ENCODE data around the gene MUCL3. TPM values are rescaled to one million over a fixed set of nuclear protein-coding genes. Genes with fewer than 3 reads are reported as not detected.

Gene MUCL3
- total and polyA plus RNA-seq, 2 of the 8 experiments (the other 6 are each of a cell fraction or from before 2014, with no cell fraction given): 0.15 to 0.37 TPM

DNA sequence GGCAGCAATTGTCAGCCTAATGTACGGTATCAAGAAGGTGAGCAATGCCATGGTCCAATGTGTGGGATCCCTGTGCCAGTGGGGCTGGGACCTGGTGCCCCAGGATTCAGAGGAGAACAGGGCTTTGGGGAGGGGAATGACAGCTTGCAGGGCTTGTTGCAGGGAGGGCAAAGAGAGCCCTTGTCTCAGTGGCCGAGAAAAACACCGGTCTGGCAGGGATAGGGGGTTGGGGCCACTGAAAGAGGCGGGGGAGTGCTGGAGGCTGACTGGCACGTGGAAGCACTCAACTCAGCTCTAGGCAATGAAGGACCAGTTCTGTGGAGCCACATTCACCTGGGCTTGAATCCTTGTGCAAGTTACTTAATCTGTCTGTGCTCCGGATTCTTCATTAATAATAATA, 3.5 kb upstream of the MUCL3 start (continued):
- TF ChIP-seq, protein P1, sequence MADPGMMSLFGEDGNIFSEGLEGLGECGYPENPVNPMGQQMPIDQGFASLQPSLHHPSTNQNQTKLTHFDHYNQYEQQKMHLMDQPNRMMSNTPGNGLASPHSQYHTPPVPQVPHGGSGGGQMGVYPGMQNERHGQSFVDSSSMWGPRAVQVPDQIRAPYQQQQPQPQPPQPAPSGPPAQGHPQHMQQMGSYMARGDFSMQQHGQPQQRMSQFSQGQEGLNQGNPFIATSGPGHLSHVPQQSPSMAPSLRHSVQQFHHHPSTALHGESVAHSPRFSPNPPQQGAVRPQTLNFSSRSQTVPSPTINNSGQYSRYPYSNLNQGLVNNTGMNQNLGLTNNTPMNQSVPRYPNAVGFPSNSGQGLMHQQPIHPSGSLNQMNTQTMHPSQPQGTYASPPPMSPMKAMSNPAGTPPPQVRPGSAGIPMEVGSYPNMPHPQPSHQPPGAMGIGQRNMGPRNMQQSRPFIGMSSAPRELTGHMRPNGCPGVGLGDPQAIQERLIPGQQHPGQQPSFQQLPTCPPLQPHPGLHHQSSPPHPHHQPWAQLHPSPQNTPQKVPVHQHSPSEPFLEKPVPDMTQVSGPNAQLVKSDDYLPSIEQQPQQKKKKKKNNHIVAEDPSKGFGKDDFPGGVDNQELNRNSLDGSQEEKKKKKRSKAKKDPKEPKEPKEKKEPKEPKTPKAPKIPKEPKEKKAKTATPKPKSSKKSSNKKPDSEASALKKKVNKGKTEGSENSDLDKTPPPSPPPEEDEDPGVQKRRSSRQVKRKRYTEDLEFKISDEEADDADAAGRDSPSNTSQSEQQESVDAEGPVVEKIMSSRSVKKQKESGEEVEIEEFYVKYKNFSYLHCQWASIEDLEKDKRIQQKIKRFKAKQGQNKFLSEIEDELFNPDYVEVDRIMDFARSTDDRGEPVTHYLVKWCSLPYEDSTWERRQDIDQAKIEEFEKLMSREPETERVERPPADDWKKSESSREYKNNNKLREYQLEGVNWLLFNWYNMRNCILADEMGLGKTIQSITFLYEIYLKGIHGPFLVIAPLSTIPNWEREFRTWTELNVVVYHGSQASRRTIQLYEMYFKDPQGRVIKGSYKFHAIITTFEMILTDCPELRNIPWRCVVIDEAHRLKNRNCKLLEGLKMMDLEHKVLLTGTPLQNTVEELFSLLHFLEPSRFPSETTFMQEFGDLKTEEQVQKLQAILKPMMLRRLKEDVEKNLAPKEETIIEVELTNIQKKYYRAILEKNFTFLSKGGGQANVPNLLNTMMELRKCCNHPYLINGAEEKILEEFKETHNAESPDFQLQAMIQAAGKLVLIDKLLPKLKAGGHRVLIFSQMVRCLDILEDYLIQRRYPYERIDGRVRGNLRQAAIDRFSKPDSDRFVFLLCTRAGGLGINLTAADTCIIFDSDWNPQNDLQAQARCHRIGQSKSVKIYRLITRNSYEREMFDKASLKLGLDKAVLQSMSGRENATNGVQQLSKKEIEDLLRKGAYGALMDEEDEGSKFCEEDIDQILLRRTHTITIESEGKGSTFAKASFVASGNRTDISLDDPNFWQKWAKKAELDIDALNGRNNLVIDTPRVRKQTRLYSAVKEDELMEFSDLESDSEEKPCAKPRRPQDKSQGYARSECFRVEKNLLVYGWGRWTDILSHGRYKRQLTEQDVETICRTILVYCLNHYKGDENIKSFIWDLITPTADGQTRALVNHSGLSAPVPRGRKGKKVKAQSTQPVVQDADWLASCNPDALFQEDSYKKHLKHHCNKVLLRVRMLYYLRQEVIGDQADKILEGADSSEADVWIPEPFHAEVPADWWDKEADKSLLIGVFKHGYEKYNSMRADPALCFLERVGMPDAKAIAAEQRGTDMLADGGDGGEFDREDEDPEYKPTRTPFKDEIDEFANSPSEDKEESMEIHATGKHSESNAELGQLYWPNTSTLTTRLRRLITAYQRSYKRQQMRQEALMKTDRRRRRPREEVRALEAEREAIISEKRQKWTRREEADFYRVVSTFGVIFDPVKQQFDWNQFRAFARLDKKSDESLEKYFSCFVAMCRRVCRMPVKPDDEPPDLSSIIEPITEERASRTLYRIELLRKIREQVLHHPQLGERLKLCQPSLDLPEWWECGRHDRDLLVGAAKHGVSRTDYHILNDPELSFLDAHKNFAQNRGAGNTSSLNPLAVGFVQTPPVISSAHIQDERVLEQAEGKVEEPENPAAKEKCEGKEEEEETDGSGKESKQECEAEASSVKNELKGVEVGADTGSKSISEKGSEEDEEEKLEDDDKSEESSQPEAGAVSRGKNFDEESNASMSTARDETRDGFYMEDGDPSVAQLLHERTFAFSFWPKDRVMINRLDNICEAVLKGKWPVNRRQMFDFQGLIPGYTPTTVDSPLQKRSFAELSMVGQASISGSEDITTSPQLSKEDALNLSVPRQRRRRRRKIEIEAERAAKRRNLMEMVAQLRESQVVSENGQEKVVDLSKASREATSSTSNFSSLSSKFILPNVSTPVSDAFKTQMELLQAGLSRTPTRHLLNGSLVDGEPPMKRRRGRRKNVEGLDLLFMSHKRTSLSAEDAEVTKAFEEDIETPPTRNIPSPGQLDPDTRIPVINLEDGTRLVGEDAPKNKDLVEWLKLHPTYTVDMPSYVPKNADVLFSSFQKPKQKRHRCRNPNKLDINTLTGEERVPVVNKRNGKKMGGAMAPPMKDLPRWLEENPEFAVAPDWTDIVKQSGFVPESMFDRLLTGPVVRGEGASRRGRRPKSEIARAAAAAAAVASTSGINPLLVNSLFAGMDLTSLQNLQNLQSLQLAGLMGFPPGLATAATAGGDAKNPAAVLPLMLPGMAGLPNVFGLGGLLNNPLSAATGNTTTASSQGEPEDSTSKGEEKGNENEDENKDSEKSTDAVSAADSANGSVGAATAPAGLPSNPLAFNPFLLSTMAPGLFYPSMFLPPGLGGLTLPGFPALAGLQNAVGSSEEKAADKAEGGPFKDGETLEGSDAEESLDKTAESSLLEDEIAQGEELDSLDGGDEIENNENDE (IDR thresholded peaks at IDR 0.05; ENCODE audit: insufficient replicate concordance, low read length): no peak
- no peak for TF ChIP-seq SP4 (IDR thresholded peaks at IDR 0.05; ENCODE audit: low read length)
- no peak for TF ChIP-seq TCF12 (IDR thresholded peaks at IDR 0.05; ENCODE audit: low read depth, low read length)
- no peak for TF ChIP-seq BRCA1 (IDR thresholded peaks at IDR 0.05; ENCODE audit: low read depth, low read length)
- no peak for TF ChIP-seq GABPA (IDR thresholded peaks at IDR 0.05; ENCODE audit: borderline replicate concordance, insufficient read depth, low read length)
- no peak for TF ChIP-seq NRF1 (IDR thresholded peaks at IDR 0.05; ENCODE audit: low read depth, low read length)
- no peak for TF ChIP-seq SP2 (IDR thresholded peaks at IDR 0.05; ENCODE audit: low read length)
- TF ChIP-seq FOSL1 (IDR thresholded peaks at IDR 0.05; ENCODE audit: insufficient read depth, low read depth, low read length): no peak
- no peak for TF ChIP-seq CBX8 (IDR thresholded peaks at IDR 0.05; ENCODE audit: borderline replicate concordance, low read depth, low read length)
- TF ChIP-seq CREB1 (IDR thresholded peaks at IDR 0.05): no peak
- TF ChIP-seq JUND (IDR thresholded peaks at IDR 0.05; ENCODE audit: low read length): no peak

All from H1 (cell line).